ENCODE results near the gene IFNG-AS1. TPM values are rescaled to one million over a fixed set of nuclear protein-coding genes. Genes with fewer than 3 reads are reported as not detected.

IFNG-AS1 gene
- total and polyA plus RNA-seq, 2 donors from 2014 or later: 0.85 TPM; not detected in 1

DNA sequence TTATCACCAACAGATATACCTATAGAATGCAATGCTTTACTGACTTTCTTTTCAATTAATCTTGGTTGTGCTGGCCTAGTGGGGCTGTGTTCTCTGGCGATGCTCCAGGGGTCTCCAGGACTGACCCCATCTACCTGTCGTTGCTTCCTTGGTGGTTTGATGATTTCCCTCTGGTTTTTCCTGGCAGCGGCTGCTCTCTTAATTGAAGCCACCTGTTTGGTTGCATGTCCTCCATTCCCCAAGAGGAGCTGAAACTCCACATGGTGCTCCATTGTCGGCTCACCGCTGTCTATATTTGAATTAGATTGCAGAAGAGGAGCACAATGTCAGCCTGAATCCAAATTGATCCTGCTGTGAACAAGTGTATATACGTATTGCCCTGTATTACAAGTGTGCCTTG lies 7.1 kb upstream of the IFNG-AS1 start:
- H3K27me3 ChIP-seq (ENCODE audit: control insufficient read depth, insufficient read depth, low read length): no peaks in the 10 kb centered on the region
- no peak overlapping the region for H3K9ac ChIP-seq (ENCODE audit: low read length in 3 of 3)
- H3K4me1 ChIP-seq (ENCODE audit: control insufficient read depth in 2 of 3, insufficient read depth in 2 of 3, low read depth in 1 of 3, low read length in 3 of 3): no peaks in the 10 kb centered on the region
- no peak for FAIRE-seq
- no peaks in the 10 kb centered on the region for H3K9me3 ChIP-seq (ENCODE audit: control insufficient read depth in 2 of 3, insufficient read depth in 1 of 3, low read length in 3 of 3)
- no peak overlapping the region for H3K27ac ChIP-seq (ENCODE audit: low read depth in 2 of 2, low read length in 2 of 2)
- peak in 2 of 5 donors; percentile 9 to 14 for DNase-seq
- TF ChIP-seq, protein P1, sequence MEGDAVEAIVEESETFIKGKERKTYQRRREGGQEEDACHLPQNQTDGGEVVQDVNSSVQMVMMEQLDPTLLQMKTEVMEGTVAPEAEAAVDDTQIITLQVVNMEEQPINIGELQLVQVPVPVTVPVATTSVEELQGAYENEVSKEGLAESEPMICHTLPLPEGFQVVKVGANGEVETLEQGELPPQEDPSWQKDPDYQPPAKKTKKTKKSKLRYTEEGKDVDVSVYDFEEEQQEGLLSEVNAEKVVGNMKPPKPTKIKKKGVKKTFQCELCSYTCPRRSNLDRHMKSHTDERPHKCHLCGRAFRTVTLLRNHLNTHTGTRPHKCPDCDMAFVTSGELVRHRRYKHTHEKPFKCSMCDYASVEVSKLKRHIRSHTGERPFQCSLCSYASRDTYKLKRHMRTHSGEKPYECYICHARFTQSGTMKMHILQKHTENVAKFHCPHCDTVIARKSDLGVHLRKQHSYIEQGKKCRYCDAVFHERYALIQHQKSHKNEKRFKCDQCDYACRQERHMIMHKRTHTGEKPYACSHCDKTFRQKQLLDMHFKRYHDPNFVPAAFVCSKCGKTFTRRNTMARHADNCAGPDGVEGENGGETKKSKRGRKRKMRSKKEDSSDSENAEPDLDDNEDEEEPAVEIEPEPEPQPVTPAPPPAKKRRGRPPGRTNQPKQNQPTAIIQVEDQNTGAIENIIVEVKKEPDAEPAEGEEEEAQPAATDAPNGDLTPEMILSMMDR (IDR thresholded peaks at IDR 0.05; ENCODE audit: borderline replicate concordance, extremely low read depth, insufficient read depth): no peak
- H3K36me3 ChIP-seq (ENCODE audit: control insufficient read depth in 2 of 3, insufficient read depth in 3 of 3, low read length in 3 of 3): no peaks in the 10 kb centered on the region
- intact Hi-C loops (cut with DNase I): no loop called here
- H3K4me3 ChIP-seq (ENCODE audit: low read length in 3 of 3): no peak overlapping the region

DNA sequence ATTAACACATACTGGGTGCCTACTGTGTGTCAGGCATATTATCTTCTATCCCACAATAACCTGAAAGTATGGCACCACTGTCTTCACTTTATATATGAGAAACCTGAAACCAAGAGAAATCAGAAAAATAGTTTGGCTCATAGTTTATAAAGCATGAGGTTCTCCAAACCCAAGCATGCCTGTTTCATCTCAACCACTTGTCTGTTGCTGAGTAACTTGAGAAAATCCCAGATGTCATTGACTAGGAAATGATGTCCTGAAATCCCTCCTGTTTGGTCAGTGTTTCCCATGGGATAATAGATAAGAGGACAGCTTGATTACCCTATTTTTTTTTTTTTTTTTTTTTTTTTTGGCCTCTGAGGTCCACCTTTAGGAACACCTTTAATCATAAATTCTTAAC lies 2.6 kb upstream of the IFNG-AS1 start:
- Histone ChIP-seq H3K4me3 (ENCODE audit: low read length in 3 of 3) (no peak overlapping the region), H3K36me3 (ENCODE audit: control insufficient read depth in 2 of 3, insufficient read depth in 3 of 3, low read length in 3 of 3) (no peaks in the 10 kb centered on the region), H3K9me3 (ENCODE audit: control insufficient read depth in 2 of 3, insufficient read depth in 1 of 3, low read length in 3 of 3) (no peaks in the 10 kb centered on the region), H3K27me3 (ENCODE audit: control insufficient read depth, insufficient read depth, low read length) (no peaks in the 10 kb centered on the region), H3K27ac (ENCODE audit: low read depth in 2 of 2, low read length in 2 of 2) (no peak overlapping the region), H3K9ac (ENCODE audit: low read length in 3 of 3) (no peak overlapping the region), H3K4me1 (ENCODE audit: control insufficient read depth in 2 of 3, insufficient read depth in 2 of 3, low read depth in 1 of 3, low read length in 3 of 3) (no peaks in the 10 kb centered on the region)
- intact Hi-C loops (cut with DNase I): no loop called here
- TF ChIP-seq, protein P1 (IDR thresholded peaks at IDR 0.05; ENCODE audit: borderline replicate concordance, extremely low read depth, insufficient read depth): no peak
- FAIRE-seq (no peak), DNase-seq (no peak)

DNA sequence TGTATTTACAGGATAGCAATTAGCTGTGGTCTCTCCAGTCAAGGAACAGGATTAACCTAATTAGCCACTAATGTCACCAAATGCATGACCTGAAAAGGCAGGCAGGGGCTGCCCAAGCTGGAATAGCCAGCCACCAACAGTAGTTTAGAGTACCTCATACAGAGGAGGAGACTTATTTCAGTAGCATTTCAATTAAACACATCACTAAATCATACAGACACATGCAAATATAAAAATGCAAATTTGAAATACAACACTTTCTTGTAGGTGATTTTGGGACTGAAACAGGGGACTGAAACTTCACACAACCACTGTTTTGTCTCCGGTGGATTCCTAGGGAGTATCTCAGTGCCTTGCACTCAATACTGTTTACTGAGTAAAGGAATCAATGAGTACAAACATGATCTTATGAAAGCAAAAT lies 636 bp upstream of the IFNG-AS1 start:
- no peak for DNase-seq
- Histone ChIP-seq H3K27me3 (ENCODE audit: control insufficient read depth, insufficient read depth, low read length) (no peaks in the 10 kb centered on the region), H3K9me3 (ENCODE audit: control insufficient read depth in 2 of 3, insufficient read depth in 1 of 3, low read length in 3 of 3) (no peaks in the 10 kb centered on the region), H3K4me1 (ENCODE audit: control insufficient read depth in 2 of 3, insufficient read depth in 2 of 3, low read depth in 1 of 3, low read length in 3 of 3) (no peaks in the 10 kb centered on the region), H3K9ac (ENCODE audit: low read length in 3 of 3) (no peak overlapping the region), H3K4me3 (ENCODE audit: low read length in 3 of 3) (no peak overlapping the region), H3K36me3 (ENCODE audit: control insufficient read depth in 2 of 3, insufficient read depth in 3 of 3, low read length in 3 of 3) (no peaks in the 10 kb centered on the region), H3K27ac (ENCODE audit: low read depth in 2 of 2, low read length in 2 of 2) (no peak overlapping the region)
- no peak for FAIRE-seq
- TF ChIP-seq, protein P1 (IDR thresholded peaks at IDR 0.05; ENCODE audit: borderline replicate concordance, extremely low read depth, insufficient read depth): no peak
- intact Hi-C loops (cut with DNase I): no loop called here

DNA sequence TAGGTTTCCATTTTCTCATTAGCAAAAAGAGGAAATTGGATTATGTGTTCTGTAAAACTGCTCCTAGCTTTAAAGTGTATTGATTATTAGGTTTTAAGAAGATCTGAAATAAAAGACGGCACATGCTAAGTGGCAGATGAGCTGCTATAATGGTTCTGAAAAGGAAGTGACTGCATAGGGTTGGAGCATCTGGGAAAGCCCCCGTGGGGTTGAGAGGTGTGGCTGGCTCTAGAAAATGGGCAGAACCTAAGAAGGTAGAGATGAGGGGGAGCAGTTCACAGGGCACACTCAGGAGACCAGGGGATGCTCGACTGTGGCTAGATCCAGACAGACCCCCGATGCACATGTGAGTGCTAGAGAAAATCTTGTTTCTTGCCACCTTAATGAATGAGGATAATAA lies 1.9 kb downstream of the IFNG-AS1 start:
- no peaks in the 10 kb centered on the region for H3K4me1 ChIP-seq (ENCODE audit: control insufficient read depth in 2 of 3, insufficient read depth in 2 of 3, low read depth in 1 of 3, low read length in 3 of 3)
- no peak overlapping the region for H3K4me3 ChIP-seq (ENCODE audit: low read length in 3 of 3)
- no peaks in the 10 kb centered on the region for H3K36me3 ChIP-seq (ENCODE audit: control insufficient read depth in 2 of 3, insufficient read depth in 3 of 3, low read length in 3 of 3)
- H3K27ac ChIP-seq (ENCODE audit: low read depth in 2 of 2, low read length in 2 of 2): no peak overlapping the region
- DNase-seq (no peak), FAIRE-seq (no peak)
- no peaks in the 10 kb centered on the region for H3K9me3 ChIP-seq (ENCODE audit: control insufficient read depth in 2 of 3, insufficient read depth in 1 of 3, low read length in 3 of 3)
- H3K27me3 ChIP-seq (ENCODE audit: control insufficient read depth, insufficient read depth, low read length): no peaks in the 10 kb centered on the region
- TF ChIP-seq, protein P1 (IDR thresholded peaks at IDR 0.05; ENCODE audit: borderline replicate concordance, extremely low read depth, insufficient read depth): no peak
- intact Hi-C loops (cut with DNase I): no loop called here
- H3K9ac ChIP-seq (ENCODE audit: low read length in 3 of 3): no peak overlapping the region

Data from kidney (tissue), 14 donors.